Mucosa of descending colon (tissue), 3 donors: ENCODE results near the gene CYSTM1. TPM values are rescaled to one million over a fixed set of nuclear protein-coding genes. Genes with fewer than 3 reads are reported as not detected.

ENCODE experiments used
- ATAC-seq: fragments of 200-7000 bp; cut with Tn5 transposase; one replicate; pipeline ENCODE4 v1.9.1; 2020; ENCODE audit warnings: mild to moderate bottlenecking, moderate library complexity
- DNase-seq, 3 donors: peaks; one replicate each; pipeline ENCODE4 v3.0.0-alpha.2; 2020
- H3K36me3 ChIP-seq: fragments of 200-600 bp; one replicate; pipeline ENCODE4 v1.8.0; 2021; ENCODE audit warnings: low read depth, mild to moderate bottlenecking
- H3K4me1 ChIP-seq: fragments of 200-600 bp; one replicate; pipeline ENCODE4 v1.8.0; 2021; ENCODE audit warnings: low read depth, mild to moderate bottlenecking
- H3K4me3 ChIP-seq: fragments of 200-600 bp; one replicate; pipeline ENCODE4 v1.8.0; 2021; ENCODE audit warnings: mild to moderate bottlenecking
- H3K9me3 ChIP-seq: fragments of 200-600 bp; one replicate; pipeline ENCODE4 v1.8.0; 2021; ENCODE audit warnings: mild to moderate bottlenecking
- CTCF ChIP-seq: fragments of 200-600 bp; IDR thresholded peaks from one replicate; pipeline ENCODE4 v1.8.0; 2022; ENCODE audit warnings: antibody characterized with exemption, mild to moderate bottlenecking
- intact Hi-C, 2 donors: fragments of 100-400 bp; cut with DNase I in 1 of 2; cut with micrococcal nuclease in 1 of 2; formaldehyde crosslinking; loops; one replicate each; pipeline versions ENCODE4 v1.11.0 to v1.11.1; 2022; cut with DNase I, micrococcal nuclease
- total RNA-seq, 3 donors: library from RNA; stranded (reverse); fragmentation: NEBNext Ultra II Directional in 2 of 3; extraction: Animal tissue kit (Norgen Biotek cat#: 25700) in 2 of 3; gene quantifications; one replicate each; pipeline versions ENCODE4 v1.2.1 to v1.2.4, GENCODE V29; 2021 to 2023
- donor health status: DM: no; HTN: no; CAD: no; lungs with moderate emphysema.
- donor health status: DM: no; HTN: no; CAD: no.
- donor health status: DM: no; HTN: yes; CAD: no.

The CYSTM1 gene
- total RNA-seq, 3 donors from 2014 or later = 76.3 to 175 (median 136) TPM

- no peaks in the 10 kb centered on the region for H3K36me3 ChIP-seq
- H3K4me1 ChIP-seq = peaks cover 29% of the 10 kb centered on the region
- TF ChIP-seq CTCF = no peak
- intact Hi-C loops = no loop called here
- H3K9me3 ChIP-seq = no peaks in the 10 kb centered on the region
- DNase-seq (no peak), ATAC-seq (no peak)
- H3K4me3 ChIP-seq = no peak overlapping the region
These were observed 90.9 kb downstream of the CYSTM1 start for GRCh38 chr5:140265845-140266244.

- ATAC-seq (no peak), DNase-seq (no peak)
- no peak overlapping the region for H3K4me3 ChIP-seq
- intact Hi-C loops = no loop called here
- TF ChIP-seq CTCF = no peak
- H3K4me1 ChIP-seq = peaks cover 21% of the 10 kb centered on the region
- H3K36me3 ChIP-seq = no peaks in the 10 kb centered on the region
- no peaks in the 10 kb centered on the region for H3K9me3 ChIP-seq
These were observed 91.6 kb downstream of the CYSTM1 start for GRCh38 chr5:140266471-140267200.

GRCh38 chr5:140267201-140267540 is 92.2 kb downstream of the CYSTM1 start:
- DNase-seq (no peak), ATAC-seq (no peak)
- intact Hi-C loops = no loop called here

GRCh38 chr5:140267559-140268018 is 92.6 kb downstream of the CYSTM1 start:
- no peak for TF ChIP-seq CTCF
- H3K4me3 ChIP-seq = no peak overlapping the region
- H3K4me1 ChIP-seq = peaks cover 12% of the 10 kb centered on the region
- no peaks in the 10 kb centered on the region for H3K36me3 ChIP-seq
- no peak for DNase-seq
- no peaks in the 10 kb centered on the region for H3K9me3 ChIP-seq
- intact Hi-C loops = no loop called here
- no peak for ATAC-seq

More at GRCh38 chr5:140267201-140267540, 92.2 kb downstream of the CYSTM1 start:
- Histone ChIP-seq H3K4me3 (no peak overlapping the region), H3K4me1 (peaks cover 16% of the 10 kb centered on the region), H3K36me3 (no peaks in the 10 kb centered on the region), H3K9me3 (no peaks in the 10 kb centered on the region)
- no peak for TF ChIP-seq CTCF

GRCh38 chr5:140270008-140270407 is 95.0 kb downstream of the CYSTM1 start:
- Histone ChIP-seq H3K4me1 (peaks cover 12% of the 10 kb centered on the region), H3K4me3 (no peak overlapping the region), H3K9me3 (no peaks in the 10 kb centered on the region), H3K36me3 (no peaks in the 10 kb centered on the region)
- intact Hi-C loops = no loop called here
- ATAC-seq (peak; percentile 93), DNase-seq (peak in 1 of 3 donors; percentile 41)
- TF ChIP-seq CTCF = no peak
